GM19043 (cell line): ENCODE measurements around the gene MIP.
"Not testable (repeated sequence)": the region's sequence is repeated elsewhere in the genome, so short reads cannot be mapped to it uniquely, and the experiment has no call there.

Experiments
- ATAC-seq: cut with Tn5 transposase; IDR thresholded peaks from one replicate; pipeline ENCODE4 v1.9.1; 2021; ENCODE audit warnings: low read depth; ENCODE audit not compliant: unreplicated experiment

The MIP gene

GRCh38 chr12:56468216-56469006 lies 14.0 kb upstream of the MIP start, which contains the start of gene SPRYD4:
Gene SPRYD4 (plus strand): TSS chr12:56468578. CDS start chr12:56468592, 14 bp downstream.
- ATAC-seq = peak; percentile 90

GRCh38 chr12:56462565-56462964 lies 8.1 kb upstream of the MIP start:
- ATAC-seq = no peak

GRCh38 chr12:56461235-56462159 lies 7.0 kb upstream of the MIP start:
- no peak for ATAC-seq

- no peak for ATAC-seq
These were observed 3.4 kb upstream of the MIP start for GRCh38 chr12:56457817-56458216.

GRCh38 chr12:56451147-56451546 lies 3.3 kb downstream of the MIP start:
- ATAC-seq = no peak

GRCh38 chr12:56450241-56450640 lies 4.2 kb downstream of the MIP start:
- no peak for ATAC-seq

GRCh38 chr12:56449622-56449984 lies 4.9 kb downstream of the MIP start:
- no peak for ATAC-seq

- ATAC-seq = peak; percentile 95
These were observed 5.4 kb downstream of the MIP start, which contains the start of gene TIMELESS for GRCh38 chr12:56448860-56449621. Gene TIMELESS (minus strand): TSS chr12:56449426. CDS start chr12:56434170, 15,256 bp downstream.

GRCh38 chr12:56443208-56443607 lies 11.2 kb downstream of the MIP start:
- not testable (repeated sequence) for ATAC-seq

GRCh38 chr12:56437430-56438176 lies 16.9 kb downstream of the MIP start:
- ATAC-seq = no peak

- ATAC-seq = no peak
These were observed 19.6 kb downstream of the MIP start for GRCh38 chr12:56434828-56435227.

- ATAC-seq = no peak
These were observed 22.6 kb downstream of the MIP start for GRCh38 chr12:56431850-56432249.

GRCh38 chr12:56431288-56431687 lies 23.2 kb downstream of the MIP start:
- ATAC-seq = no peak

- no peak for ATAC-seq
These were observed 28.5 kb downstream of the MIP start for GRCh38 chr12:56425940-56426438.

GRCh38 chr12:56425193-56425592 lies 29.3 kb downstream of the MIP start:
- ATAC-seq = no peak

GRCh38 chr12:56420411-56420810 lies 34.0 kb downstream of the MIP start:
- ATAC-seq = no peak

GRCh38 chr12:56417739-56418138 lies 36.7 kb downstream of the MIP start:
- no peak for ATAC-seq

- ATAC-seq = no peak
These were observed 40.1 kb downstream of the MIP start for GRCh38 chr12:56414401-56414800.

GRCh38 chr12:56413392-56413791 lies 41.1 kb downstream of the MIP start:
- no peak for ATAC-seq
